Measurements from ENCODE around the gene MAJIN. TPM values are rescaled to one million over a fixed set of nuclear protein-coding genes. Genes with fewer than 3 reads are reported as not detected.
A peak's percentile ranks its signal among the peaks of the same experiment; 100 is the strongest.

Gene MAJIN
- total RNA-seq, 1 experiment from 2014 or later = not detected

DNA sequence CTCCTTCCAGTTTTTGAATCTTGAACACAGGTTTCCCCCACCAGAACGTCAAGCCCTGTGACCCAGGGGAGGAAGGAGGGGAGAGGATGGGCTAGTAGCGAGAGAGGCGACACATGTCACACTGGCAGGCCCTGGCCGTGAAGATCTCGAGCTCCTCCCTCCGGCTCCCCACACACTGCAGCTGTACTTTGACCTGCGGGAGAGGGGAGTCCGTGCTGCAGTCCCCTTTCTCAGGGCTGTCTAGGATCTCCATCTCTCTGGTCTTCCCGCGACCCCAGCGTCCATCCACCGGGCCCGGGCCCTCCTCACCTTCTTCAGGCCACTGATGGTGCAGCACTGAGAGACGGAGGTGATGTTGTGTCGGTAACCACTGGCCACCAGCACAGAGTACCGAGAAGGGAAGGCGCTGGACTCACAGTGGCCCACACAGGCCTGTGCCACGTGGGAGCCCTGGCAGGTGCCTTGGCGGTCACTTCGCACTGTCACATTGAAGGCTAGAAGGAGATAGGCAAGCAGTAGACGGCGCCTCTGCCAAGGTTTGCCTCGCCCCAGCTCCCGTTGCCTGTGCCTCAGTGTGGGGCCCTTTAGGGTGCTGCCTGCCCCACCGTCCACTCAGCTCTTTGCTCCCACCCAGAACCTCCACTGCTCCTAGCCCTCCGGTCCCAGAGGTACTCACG, 37.1 kb downstream of the MAJIN start:
- Mint-ChIP-seq H3K4me1 (peaks cover 24% of the 10 kb centered on the region), H3K36me3 (peaks cover 3% of the 10 kb centered on the region), H3K27me3 (ENCODE audit: low read depth) (no peaks in the 10 kb centered on the region), H3K27ac (no peak overlapping the region), H3K9me3 (no peaks in the 10 kb centered on the region), H3K4me3 (no peak overlapping the region)
- DNase-seq (ENCODE audit: low spot score) (no peak), ATAC-seq (peak; percentile 27)
- ChIA-PET CTCF (interaction anchor here (0.5 to 4.3 kb wide), 10 partner anchors 10 to 791 kb away, joined by 3 to 30 read pairs (median 8); partner anchors contain the start of genes ARL2 and BATF2), POLR2A (interaction anchor here (0.6 to 1.2 kb wide), 5 partner anchors 10 to 744 kb away, joined by 3 to 6 read pairs (median 3); partner anchors contain the start of gene PPP2R5B)
- TF ChIP-seq NFATC4 (CRISPR knock-in tag; IDR thresholded peaks at IDR 0.05) = no peak
- 0 out of 2 replicates have a peak, but pooled peaks have one; percentile 8 for TF ChIP-seq CREB1 (CRISPR knock-in tag; IDR thresholded peaks at IDR 0.05)
- no peak for TF ChIP-seq HMGA2 (CRISPR knock-in tag; IDR thresholded peaks at IDR 0.05)
- no peak for TF ChIP-seq OVOL2 (CRISPR knock-in tag; IDR thresholded peaks at IDR 0.05; ENCODE audit: borderline replicate concordance)
- TF ChIP-seq ELF4 (CRISPR knock-in tag; IDR thresholded peaks at IDR 0.05; ENCODE audit: low read depth) = no peak

DNA sequence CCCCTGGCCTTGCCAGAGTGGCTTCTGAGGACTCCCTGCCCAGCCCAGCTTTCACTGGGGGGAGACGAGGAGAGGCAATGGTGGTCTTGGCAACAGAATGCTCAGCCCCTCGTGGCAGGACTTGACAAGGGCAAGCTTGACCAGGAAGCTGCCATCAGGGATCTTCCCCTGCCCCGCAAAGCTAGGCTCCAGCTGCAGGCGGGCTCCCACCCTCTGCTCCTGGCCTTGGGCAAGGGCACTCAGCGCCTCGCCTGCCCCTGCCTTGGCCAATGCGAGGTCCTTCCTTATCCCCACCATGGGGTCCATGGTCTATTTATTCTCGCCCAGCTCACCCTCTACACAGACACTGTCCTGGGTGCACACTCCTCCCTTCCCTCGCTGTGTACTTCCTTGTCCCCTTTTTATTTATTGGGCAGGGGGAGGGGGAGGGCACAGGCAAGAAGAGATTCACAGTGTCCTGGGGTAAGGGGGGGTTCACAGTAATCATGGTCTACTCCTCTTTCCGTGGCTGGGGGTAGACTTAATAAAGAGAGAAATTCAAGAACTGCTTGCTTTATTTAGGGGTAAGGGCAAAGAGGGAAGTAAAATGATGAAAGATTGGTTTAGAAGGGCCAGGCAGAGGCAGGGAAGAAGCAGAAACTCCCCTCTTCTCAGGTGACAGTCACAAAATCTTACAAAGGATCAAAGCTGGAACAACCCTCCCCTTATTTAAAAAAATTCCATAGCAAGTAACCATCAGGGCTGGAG, 37.8 kb downstream of the MAJIN start:
- DNase-seq (ENCODE audit: low spot score) = no peak
- ChIA-PET POLR2A (interaction anchor here (0.6 to 1.1 kb wide), 2 partner anchors 10 to 743 kb away, joined by 3 to 6 read pairs; partner anchors contain the start of gene PPP2R5B), CTCF (interaction anchor here (0.5 to 4.3 kb wide), 8 partner anchors 14 to 791 kb away, joined by 3 to 30 read pairs (median 7); partner anchors contain the start of gene BATF2)
- H3K9me3 Mint-ChIP-seq = no peaks in the 10 kb centered on the region
- H3K4me3 Mint-ChIP-seq = no peak overlapping the region
- H3K36me3 Mint-ChIP-seq = peaks cover 3% of the 10 kb centered on the region
- no peaks in the 10 kb centered on the region for H3K27me3 Mint-ChIP-seq (ENCODE audit: low read depth)
- TF ChIP-seq HMGA2 (CRISPR knock-in tag; IDR thresholded peaks at IDR 0.05) = no peak
- TF ChIP-seq, protein P1, sequence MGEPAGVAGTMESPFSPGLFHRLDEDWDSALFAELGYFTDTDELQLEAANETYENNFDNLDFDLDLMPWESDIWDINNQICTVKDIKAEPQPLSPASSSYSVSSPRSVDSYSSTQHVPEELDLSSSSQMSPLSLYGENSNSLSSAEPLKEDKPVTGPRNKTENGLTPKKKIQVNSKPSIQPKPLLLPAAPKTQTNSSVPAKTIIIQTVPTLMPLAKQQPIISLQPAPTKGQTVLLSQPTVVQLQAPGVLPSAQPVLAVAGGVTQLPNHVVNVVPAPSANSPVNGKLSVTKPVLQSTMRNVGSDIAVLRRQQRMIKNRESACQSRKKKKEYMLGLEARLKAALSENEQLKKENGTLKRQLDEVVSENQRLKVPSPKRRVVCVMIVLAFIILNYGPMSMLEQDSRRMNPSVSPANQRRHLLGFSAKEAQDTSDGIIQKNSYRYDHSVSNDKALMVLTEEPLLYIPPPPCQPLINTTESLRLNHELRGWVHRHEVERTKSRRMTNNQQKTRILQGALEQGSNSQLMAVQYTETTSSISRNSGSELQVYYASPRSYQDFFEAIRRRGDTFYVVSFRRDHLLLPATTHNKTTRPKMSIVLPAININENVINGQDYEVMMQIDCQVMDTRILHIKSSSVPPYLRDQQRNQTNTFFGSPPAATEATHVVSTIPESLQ (CRISPR knock-in tag; IDR thresholded peaks at IDR 0.05) = no peak
- TF ChIP-seq SMAD4 (CRISPR knock-in tag; IDR thresholded peaks at IDR 0.05) = no peak
- peaks cover 24% of the 10 kb centered on the region for H3K4me1 Mint-ChIP-seq
- no peak for ATAC-seq
- H3K27ac Mint-ChIP-seq = no peak overlapping the region

DNA sequence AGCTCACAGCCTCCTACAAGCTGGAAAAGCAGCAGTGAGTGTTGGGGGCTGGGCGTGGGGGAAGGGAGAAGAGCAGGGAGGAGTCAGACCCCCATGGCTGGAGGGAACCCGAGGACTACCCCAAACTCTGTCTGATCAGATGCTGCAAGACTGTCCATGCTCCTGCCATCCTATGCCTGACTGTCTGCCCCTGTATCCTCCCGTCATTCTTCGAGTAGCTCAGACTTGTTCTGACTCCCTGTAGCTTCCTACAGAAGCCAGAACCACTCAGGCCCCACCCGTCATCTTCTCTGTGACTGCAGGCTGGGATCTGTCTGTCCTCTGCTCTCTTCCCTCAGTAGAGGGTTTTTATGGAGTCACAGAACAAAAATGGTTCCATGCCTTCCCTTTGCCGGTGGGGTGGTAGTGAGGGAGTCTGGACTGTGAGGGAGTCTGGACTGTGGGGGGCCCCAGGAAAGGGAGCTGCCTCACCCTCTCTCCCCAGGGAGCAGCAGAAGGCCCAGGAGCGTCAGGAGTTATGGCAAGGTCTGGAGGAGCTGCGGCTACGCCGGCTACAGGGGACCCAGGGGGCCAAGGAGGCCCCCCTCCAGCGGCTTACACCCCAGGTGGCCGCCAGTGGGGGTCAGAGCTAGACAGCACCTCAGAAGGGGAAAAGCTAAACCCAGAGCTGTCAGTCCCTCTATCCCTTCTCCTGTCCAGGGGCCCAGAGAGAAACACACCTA, 38.5 kb downstream of the MAJIN start:
- peaks cover 3% of the 10 kb centered on the region for H3K36me3 Mint-ChIP-seq
- no peak overlapping the region for H3K27ac Mint-ChIP-seq
- H3K4me3 Mint-ChIP-seq = no peak overlapping the region
- no peaks in the 10 kb centered on the region for H3K9me3 Mint-ChIP-seq
- ChIA-PET POLR2A (interaction anchor here (0.6 to 1.1 kb wide), 2 partner anchors 9 to 33 kb away, joined by 3 to 5 read pairs; partner anchors contain the start of gene PPP2R5B), CTCF (interaction anchor here (0.6 to 4.3 kb wide), 10 partner anchors 9 to 146 kb away, joined by 3 to 30 read pairs (median 4); partner anchors contain the start of genes BATF2 and PPP2R5B)
- H3K27me3 Mint-ChIP-seq (ENCODE audit: low read depth) = no peaks in the 10 kb centered on the region
- H3K4me1 Mint-ChIP-seq = peaks cover 24% of the 10 kb centered on the region
- DNase-seq (ENCODE audit: low spot score) (no peak), ATAC-seq (no peak)
- TF ChIP-seq KAT7 (CRISPR knock-in tag; IDR thresholded peaks at IDR 0.05; ENCODE audit: borderline replicate concordance) = no peak
- TF ChIP-seq GABPB1 (CRISPR knock-in tag; IDR thresholded peaks at IDR 0.05) = no peak
- TF ChIP-seq ETV6 (CRISPR knock-in tag; IDR thresholded peaks at IDR 0.05) = no peak
- no peak for TF ChIP-seq MXD4 (CRISPR knock-in tag; IDR thresholded peaks at IDR 0.05; ENCODE audit: borderline replicate concordance)
- no peak for TF ChIP-seq FOXK1 (CRISPR knock-in tag; IDR thresholded peaks at IDR 0.05)
- TF ChIP-seq, protein P2, sequence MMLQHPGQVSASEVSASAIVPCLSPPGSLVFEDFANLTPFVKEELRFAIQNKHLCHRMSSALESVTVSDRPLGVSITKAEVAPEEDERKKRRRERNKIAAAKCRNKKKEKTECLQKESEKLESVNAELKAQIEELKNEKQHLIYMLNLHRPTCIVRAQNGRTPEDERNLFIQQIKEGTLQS (CRISPR knock-in tag; conservative IDR thresholded peaks at IDR 0.05) = no peak
- TF ChIP-seq, protein P3, sequence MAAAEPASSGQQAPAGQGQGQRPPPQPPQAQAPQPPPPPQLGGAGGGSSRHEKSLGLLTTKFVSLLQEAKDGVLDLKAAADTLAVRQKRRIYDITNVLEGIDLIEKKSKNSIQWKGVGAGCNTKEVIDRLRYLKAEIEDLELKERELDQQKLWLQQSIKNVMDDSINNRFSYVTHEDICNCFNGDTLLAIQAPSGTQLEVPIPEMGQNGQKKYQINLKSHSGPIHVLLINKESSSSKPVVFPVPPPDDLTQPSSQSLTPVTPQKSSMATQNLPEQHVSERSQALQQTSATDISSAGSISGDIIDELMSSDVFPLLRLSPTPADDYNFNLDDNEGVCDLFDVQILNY (CRISPR knock-in tag; IDR thresholded peaks at IDR 0.05) = no peak
- TF ChIP-seq IRF2 (CRISPR knock-in tag; IDR thresholded peaks at IDR 0.05; ENCODE audit: borderline replicate concordance, low read depth) = no peak
- no peak for TF ChIP-seq ZNF219 (CRISPR knock-in tag; IDR thresholded peaks at IDR 0.05; ENCODE audit: borderline replicate concordance)

Data from WTC11 (cell line).